ENCODE data around the gene EPS8. TPM values are rescaled to one million over a fixed set of nuclear protein-coding genes. Genes with fewer than 3 reads are reported as not detected.
"Not testable (repeated sequence)": the region's sequence is repeated elsewhere in the genome, so short reads cannot be mapped to it uniquely, and the experiment has no call there.

The EPS8 gene
- total RNA-seq, 1 donor from 2014 or later: 35.0 TPM

- DNase-seq (ENCODE audit: low read depth, low spot score): no peak
Measured at GRCh38 chr12:15800278-15800677, 11.1 kb upstream of the EPS8 start.

GRCh38 chr12:15797818-15798217 lies 8.6 kb upstream of the EPS8 start:
- no peak for DNase-seq (ENCODE audit: low read depth, low spot score)

GRCh38 chr12:15796493-15797141 lies 7.4 kb upstream of the EPS8 start:
- DNase-seq (ENCODE audit: low read depth, low spot score): no peak

- no peak for DNase-seq (ENCODE audit: low read depth, low spot score)
Measured at GRCh38 chr12:15794836-15795235, 5.6 kb upstream of the EPS8 start.

- DNase-seq (ENCODE audit: low read depth, low spot score): no peak
Measured at GRCh38 chr12:15794196-15794595, 5.0 kb upstream of the EPS8 start.

- DNase-seq (ENCODE audit: low read depth, low spot score): no peak
Measured at GRCh38 chr12:15788233-15789219, 662 bp downstream of the EPS8 start.

- no peak for DNase-seq (ENCODE audit: low read depth, low spot score)
Measured at GRCh38 chr12:15787778-15788177, 1.4 kb downstream of the EPS8 start.

GRCh38 chr12:15786772-15787171 lies 2.4 kb downstream of the EPS8 start:
- no peak for DNase-seq (ENCODE audit: low read depth, low spot score)

- DNase-seq (ENCODE audit: low read depth, low spot score): no peak
Measured at GRCh38 chr12:15783288-15783687, 5.9 kb downstream of the EPS8 start.

- DNase-seq (ENCODE audit: low read depth, low spot score): no peak
Measured at GRCh38 chr12:15782667-15783066, 6.5 kb downstream of the EPS8 start.

GRCh38 chr12:15779925-15780324 lies 9.3 kb downstream of the EPS8 start:
- DNase-seq (ENCODE audit: low read depth, low spot score): no peak

- DNase-seq (ENCODE audit: low read depth, low spot score): no peak
Measured at GRCh38 chr12:15778126-15778525, 11.1 kb downstream of the EPS8 start.

GRCh38 chr12:15777355-15778012 lies 11.7 kb downstream of the EPS8 start:
- no peak for DNase-seq (ENCODE audit: low read depth, low spot score)

- DNase-seq (ENCODE audit: low read depth, low spot score): no peak
Measured at GRCh38 chr12:15776532-15776931, 12.7 kb downstream of the EPS8 start.

- DNase-seq (ENCODE audit: low read depth, low spot score): no peak
Measured at GRCh38 chr12:15774819-15775218, 14.4 kb downstream of the EPS8 start.

- no peak for DNase-seq (ENCODE audit: low read depth, low spot score)
Measured at GRCh38 chr12:15772405-15773018, 16.7 kb downstream of the EPS8 start.

- DNase-seq (ENCODE audit: low read depth, low spot score): no peak
Measured at GRCh38 chr12:15770581-15770980, 18.6 kb downstream of the EPS8 start.

GRCh38 chr12:15770021-15770420 lies 19.2 kb downstream of the EPS8 start:
- DNase-seq (ENCODE audit: low read depth, low spot score): no peak

GRCh38 chr12:15769586-15769985 lies 19.6 kb downstream of the EPS8 start:
- DNase-seq (ENCODE audit: low read depth, low spot score): no peak

GRCh38 chr12:15767301-15767700 lies 21.9 kb downstream of the EPS8 start:
- DNase-seq (ENCODE audit: low read depth, low spot score): no peak

- DNase-seq (ENCODE audit: low read depth, low spot score): no peak
Measured at GRCh38 chr12:15763328-15763727, 25.9 kb downstream of the EPS8 start.

- DNase-seq (ENCODE audit: low read depth, low spot score): not testable (repeated sequence)
Measured at GRCh38 chr12:15762162-15762561, 27.0 kb downstream of the EPS8 start.
